Tibial artery (tissue), 4 donors: ENCODE measurements around the gene MDP1.

Source experiments
- DNase-seq, 2 donors: peaks; one replicate each; pipeline ENCODE4 v3.0.0-alpha.2; 2019
- H3K27ac ChIP-seq, 2 donors: fragments of 200-600 bp; sonication (generic) in 1 of 2; 1 replicate in 1 of 2; 2 replicates in 1 of 2; pipeline ENCODE4 v1.5.1; 2018 to 2019; ENCODE audit warnings: mild to moderate bottlenecking in 1 of 2
- H3K27me3 ChIP-seq, 2 donors: fragments of 200-600 bp; sonication (generic) in 1 of 2; one replicate each; pipeline versions ENCODE4 v1.5.1 to v1.6.0; 2016 to 2019
- H3K36me3 ChIP-seq, 3 donors: fragments of 200-600 bp; sonication (generic) in 2 of 3; one replicate each; pipeline ENCODE4 v1.5.1; 2016 to 2019; ENCODE audit warnings: mild to moderate bottlenecking in 2 of 3
- H3K4me1 ChIP-seq, 4 donors: fragments of 200-600 bp; sonication (generic) in 2 of 4; 1 replicate in 3 of 4; 2 replicates in 1 of 4; pipeline ENCODE4 v1.5.1; 2016 to 2019
- H3K4me3 ChIP-seq, 2 donors: fragments of 200-600 bp; sonication (generic) in 1 of 2; 1 replicate in 1 of 2; 2 replicates in 1 of 2; pipeline ENCODE4 v1.5.1; 2018 to 2019; ENCODE audit warnings: mild to moderate bottlenecking in 2 of 2
- H3K9me3 ChIP-seq, 3 donors: fragments of 200-600 bp; sonication (generic) in 1 of 3; one replicate each; pipeline ENCODE4 v1.5.1; 2016 to 2019
- intact Hi-C: fragments of 100-400 bp; cut with DNase I; formaldehyde crosslinking; loops from one replicate; pipeline ENCODE4 v1.15.0; 2023; ENCODE audit warnings: low total_unique reads
- TF ChIP-seq, protein P1 (sequence below), 2 experiments: fragments of 200-600 bp in 1 of 2; fragments of 450-650 bp in 1 of 2; IDR thresholded peaks; one replicate each; pipeline ENCODE4 v1.5.1; 2017 to 2019; ENCODE audit warnings: antibody characterized with exemption in 2 of 2, mild to moderate bottlenecking in 1 of 2, moderate library complexity in 1 of 2

Gene MDP1

DNA sequence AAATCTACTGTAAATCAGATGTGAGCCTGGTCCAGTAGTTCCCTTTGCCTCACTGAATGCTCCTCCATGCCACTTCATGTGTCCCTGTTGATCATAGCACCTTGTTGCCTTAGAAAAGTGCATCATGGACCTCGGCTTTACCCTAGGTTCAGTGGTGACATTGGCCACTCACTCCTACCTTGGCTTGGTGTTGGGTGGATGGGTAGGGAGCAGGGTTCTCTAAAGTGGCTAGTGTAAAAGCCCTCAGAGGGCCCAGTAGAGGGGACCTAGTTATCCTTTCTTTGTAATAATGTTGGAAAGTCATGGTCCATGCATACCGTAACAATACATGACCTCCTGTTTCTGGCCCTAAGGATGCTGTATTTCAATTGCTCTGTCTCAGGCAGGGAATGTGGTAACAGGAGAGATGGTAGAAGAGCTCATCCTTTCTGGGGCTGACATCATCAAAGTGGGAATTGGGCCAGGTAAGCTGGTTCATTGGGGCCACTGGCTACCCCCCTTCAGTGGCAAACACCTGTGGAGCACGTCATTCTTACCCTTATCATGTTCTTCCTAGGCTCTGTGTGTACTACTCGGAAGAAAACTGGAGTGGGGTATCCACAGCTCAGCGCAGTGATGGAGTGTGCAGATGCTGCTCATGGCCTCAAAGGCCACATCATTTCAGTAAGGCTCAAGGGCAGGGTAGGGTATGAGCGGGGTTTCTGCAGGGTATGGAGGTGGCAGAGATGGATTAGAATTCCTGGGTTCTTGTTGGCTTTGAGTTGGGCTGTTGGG lies 21.0 kb upstream of the MDP1 start:
- Histone ChIP-seq H3K27ac (no peak overlapping the region), H3K4me1 (peaks cover 0 to 59% (median 41%) of the 10 kb centered on the region in 4 donors), H3K9me3 (no peaks in the 10 kb centered on the region), H3K36me3 (peaks cover 45 to 61% (median 57%) of the 10 kb centered on the region in 3 donors), H3K4me3 (no peak overlapping the region), H3K27me3 (no peaks in the 10 kb centered on the region)
- TF ChIP-seq, protein P1, sequence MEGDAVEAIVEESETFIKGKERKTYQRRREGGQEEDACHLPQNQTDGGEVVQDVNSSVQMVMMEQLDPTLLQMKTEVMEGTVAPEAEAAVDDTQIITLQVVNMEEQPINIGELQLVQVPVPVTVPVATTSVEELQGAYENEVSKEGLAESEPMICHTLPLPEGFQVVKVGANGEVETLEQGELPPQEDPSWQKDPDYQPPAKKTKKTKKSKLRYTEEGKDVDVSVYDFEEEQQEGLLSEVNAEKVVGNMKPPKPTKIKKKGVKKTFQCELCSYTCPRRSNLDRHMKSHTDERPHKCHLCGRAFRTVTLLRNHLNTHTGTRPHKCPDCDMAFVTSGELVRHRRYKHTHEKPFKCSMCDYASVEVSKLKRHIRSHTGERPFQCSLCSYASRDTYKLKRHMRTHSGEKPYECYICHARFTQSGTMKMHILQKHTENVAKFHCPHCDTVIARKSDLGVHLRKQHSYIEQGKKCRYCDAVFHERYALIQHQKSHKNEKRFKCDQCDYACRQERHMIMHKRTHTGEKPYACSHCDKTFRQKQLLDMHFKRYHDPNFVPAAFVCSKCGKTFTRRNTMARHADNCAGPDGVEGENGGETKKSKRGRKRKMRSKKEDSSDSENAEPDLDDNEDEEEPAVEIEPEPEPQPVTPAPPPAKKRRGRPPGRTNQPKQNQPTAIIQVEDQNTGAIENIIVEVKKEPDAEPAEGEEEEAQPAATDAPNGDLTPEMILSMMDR (IDR thresholded peaks at IDR 0.05) = no peak
- intact Hi-C loops = no loop called here
- peak in 1 of 2 donors; percentile 32 for DNase-seq

DNA sequence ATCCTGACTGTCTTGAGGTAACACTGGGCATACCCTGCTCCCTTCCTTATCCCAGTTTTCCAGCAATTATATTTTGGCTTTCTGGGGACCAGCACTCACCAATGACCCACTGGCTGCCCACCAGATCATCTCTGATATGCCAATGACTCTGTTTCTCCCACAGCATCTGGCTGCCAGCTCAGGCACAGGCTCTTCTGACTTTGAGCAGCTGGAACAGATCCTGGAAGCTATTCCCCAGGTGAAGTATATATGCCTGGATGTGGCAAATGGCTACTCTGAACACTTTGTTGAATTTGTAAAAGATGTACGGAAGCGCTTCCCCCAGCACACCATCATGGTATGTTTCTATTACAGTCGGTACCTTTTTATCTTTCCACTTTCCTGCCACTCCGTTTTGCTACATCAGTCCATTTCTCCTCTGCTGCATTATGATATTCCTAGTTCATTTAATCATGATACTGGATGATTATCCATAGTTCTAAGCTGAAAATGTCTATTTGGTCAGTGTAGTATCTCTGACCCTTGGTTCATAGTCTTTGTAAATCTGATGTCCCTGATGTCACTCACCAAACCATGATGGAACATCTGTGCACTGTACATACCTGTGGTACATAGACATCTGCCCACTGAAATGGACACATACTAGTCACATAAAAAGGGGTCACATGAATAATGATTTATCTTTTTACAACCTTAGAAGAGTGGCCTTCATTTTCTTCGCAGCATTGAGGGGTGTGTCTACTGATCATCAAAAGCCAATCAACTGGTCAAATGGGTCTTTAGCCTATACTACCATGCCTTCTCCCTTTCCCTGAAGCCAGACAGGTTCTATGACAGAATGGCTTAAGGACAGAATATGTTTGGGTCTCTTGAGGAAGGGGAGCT lies 20.2 kb upstream of the MDP1 start:
- H3K4me1 ChIP-seq = peaks cover 0 to 58% (median 39%) of the 10 kb centered on the region in 4 donors
- H3K4me3 ChIP-seq = no peak overlapping the region

DNA sequence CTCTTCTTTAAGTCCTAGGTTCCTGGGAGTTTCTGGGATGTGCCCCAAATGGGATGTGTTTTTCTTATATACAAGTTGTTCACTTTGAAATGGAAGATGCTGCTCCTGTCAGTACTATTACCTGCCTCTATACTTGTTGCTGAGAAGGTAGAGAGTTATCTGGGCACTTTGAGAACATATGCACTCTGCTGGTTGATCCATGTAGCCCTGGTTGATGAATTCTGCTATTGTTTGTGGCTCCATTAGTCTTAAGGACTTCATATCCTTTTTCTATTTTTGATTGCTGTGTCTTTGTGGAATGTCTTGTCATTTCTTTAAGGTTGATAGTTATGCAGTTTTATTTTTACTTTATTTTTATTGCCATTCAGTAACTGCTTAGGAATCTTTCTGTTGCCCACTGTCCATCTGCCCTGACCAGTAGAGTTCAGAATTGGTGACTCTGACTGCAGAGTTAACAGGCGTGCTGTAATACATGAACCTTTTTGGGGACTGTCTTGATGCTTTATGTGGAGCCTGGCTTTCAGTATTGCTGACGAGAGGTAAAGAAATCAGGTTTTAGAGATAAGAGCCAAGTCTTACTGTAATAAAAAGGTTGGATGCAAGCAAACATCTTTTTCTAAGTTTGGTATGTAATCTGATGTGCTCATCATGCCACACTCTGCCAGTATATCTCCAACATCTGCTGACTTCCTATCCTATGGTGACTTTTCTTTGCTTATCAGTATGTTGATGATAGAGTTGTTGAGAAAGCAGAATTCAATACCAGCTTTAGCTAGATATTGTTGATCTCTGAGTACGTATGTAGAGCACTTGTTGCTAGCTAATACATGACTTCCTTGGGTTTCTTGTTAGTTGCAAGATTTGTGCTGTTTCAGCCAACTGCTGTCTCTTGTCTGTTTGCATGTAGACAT lies 18.5 kb upstream of the MDP1 start:
- Histone ChIP-seq H3K4me1 (peaks cover 0 to 48% (median 29%) of the 10 kb centered on the region in 4 donors), H3K4me3 (no peak overlapping the region), H3K36me3 (peaks cover 34 to 46% (median 38%) of the 10 kb centered on the region in 3 donors), H3K27me3 (no peaks in the 10 kb centered on the region), H3K9me3 (no peaks in the 10 kb centered on the region), H3K27ac (peak overlapping the region in 1 of 2 donors; percentile 88)
- TF ChIP-seq, protein P1 (IDR thresholded peaks at IDR 0.05) = no peak
- no peak for DNase-seq
- intact Hi-C loops = no loop called here

More for the DNA sequence above, 20.2 kb upstream of the MDP1 start:
- H3K27ac ChIP-seq = no peak overlapping the region
- H3K9me3 ChIP-seq = no peaks in the 10 kb centered on the region
- TF ChIP-seq, protein P1 (IDR thresholded peaks at IDR 0.05) = no peak
- H3K36me3 ChIP-seq = peaks cover 44 to 59% (median 55%) of the 10 kb centered on the region in 3 donors
- DNase-seq = peak in 1 of 2 donors; percentile 4
- no peaks in the 10 kb centered on the region for H3K27me3 ChIP-seq
- intact Hi-C loops = no loop called here

DNA sequence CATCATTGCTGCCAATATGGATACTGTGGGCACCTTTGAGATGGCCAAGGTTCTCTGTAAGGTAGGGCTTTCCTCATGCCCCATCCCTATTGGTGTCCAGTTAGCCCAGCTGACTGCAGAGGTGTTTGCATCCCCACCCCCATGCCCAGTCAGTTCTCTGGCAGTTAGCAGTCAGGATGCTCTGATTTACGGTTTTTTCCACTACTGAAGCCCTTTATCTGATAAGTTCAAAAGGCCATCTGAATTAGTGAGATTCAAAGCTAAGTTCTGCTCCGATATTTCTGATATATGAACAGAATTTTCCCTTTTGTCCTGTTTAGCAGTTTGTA lies 17.6 kb upstream of the MDP1 start:
- TF ChIP-seq, protein P1 (IDR thresholded peaks at IDR 0.05) = no peak
- Histone ChIP-seq H3K36me3 (peaks cover 28 to 38% (median 31%) of the 10 kb centered on the region in 3 donors), H3K9me3 (no peaks in the 10 kb centered on the region), H3K27me3 (no peaks in the 10 kb centered on the region), H3K4me3 (peak overlapping the region; percentile 75 to 89), H3K4me1 (peaks cover 0 to 39% (median 29%) of the 10 kb centered on the region in 4 donors), H3K27ac (peak overlapping the region; percentile 85 to 88)
- DNase-seq = peak in 1 of 2 donors; percentile 47
- intact Hi-C loops = no loop called here
